ENCODE data around the gene MSANTD2.

- TF ChIP-seq CTCF (IDR thresholded peaks at IDR 0.05; ENCODE audit: low read depth, low read length) (no peak), EZH2phosphoT487 (IDR thresholded peaks at IDR 0.05; ENCODE audit: low read depth) (no peak)
Measured at GRCh38 chr11:124839972-124840621, 39.9 kb upstream of the MSANTD2 start.
